GM21576 (cell line): ENCODE data around the gene WDFY2.
"Not testable (repeated sequence)": the region's sequence is repeated elsewhere in the genome, so short reads cannot be mapped to it uniquely, and the experiment has no call there.

Experiments
- ATAC-seq: cut with Tn5 transposase; IDR thresholded peaks from one replicate; pipeline ENCODE4 v1.9.1; 2021; ENCODE audit warnings: mild to moderate bottlenecking, moderate library complexity; ENCODE audit not compliant: unreplicated experiment

The WDFY2 gene, protein sequence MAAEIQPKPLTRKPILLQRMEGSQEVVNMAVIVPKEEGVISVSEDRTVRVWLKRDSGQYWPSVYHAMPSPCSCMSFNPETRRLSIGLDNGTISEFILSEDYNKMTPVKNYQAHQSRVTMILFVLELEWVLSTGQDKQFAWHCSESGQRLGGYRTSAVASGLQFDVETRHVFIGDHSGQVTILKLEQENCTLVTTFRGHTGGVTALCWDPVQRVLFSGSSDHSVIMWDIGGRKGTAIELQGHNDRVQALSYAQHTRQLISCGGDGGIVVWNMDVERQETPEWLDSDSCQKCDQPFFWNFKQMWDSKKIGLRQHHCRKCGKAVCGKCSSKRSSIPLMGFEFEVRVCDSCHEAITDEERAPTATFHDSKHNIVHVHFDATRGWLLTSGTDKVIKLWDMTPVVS

DNA sequence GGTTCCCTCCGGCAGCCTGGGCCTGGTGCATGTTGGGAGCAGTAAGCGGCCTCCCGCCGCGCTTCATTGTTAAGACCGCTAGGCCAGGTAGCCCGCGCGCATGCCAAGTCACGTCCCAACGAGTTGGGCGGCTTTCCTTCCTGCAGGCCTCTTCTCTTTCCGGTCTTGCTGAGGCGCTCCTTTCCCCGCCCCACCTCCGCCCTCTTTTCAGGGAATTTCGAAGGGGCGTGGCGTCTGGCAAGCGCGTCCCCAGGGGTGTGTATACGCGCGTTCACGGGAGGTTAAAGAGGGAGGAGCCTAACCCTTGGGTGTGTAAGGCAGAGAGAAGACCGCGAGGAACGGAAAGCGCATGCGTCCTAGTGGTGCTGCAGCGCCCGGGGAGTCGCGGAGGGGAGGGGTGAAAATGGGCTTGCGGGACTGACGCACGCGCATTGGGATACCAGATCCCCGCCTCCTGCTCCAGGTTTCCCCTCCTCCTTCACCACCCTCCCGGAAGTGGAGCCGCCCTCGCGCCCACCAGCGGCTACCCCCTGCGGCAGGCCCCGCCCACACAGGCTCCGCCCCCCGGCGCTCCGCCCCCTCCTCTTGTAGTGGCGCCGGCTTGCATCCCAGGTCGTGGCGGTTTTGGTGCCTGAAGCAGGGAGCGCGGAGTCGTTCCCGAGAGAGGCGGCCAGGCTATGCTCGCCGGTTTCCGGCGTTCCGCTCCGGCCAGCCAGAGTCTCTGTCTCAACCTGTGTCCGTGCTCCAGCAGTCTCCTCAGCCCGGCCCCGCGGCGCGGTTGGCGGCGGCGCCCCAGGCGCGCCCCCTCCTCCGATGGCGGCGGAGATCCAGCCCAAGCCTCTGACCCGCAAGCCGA lies at the start of gene WDFY2:
Gene WDFY2 (plus strand): TSS at position 588 of the 856 bp plus-strand sequence. CDS start 226 bp downstream, at position 814.
- ATAC-seq: peak; percentile 76

DNA sequence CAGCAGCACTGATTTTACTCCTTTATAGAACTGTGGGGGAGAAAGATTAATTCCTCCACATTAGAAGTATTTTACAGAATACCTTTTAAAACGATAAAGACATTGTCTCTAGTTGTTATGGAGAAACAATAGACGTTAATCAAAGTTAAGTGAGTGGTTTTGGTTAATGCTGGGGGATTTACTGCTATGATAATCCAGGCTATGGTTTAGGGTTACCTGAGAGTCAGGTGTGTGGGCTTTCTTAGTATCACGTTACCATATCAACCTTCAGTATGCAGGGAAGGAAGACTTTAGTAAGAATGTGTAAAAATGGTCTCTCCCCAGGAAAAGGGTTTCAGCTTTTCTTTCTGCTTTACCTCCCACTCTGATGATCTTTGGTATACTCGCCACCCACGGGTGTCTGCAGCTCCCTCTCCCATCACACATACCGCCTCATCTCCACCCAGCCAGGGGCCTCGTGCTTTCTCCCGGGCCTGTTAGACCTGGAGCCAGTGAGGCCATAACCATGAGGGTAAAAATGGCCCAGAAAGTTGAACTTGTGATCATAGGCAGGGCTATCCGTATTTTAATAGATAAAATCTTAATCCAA lies 45.6 kb upstream of the WDFY2 start:
- no peak for ATAC-seq

DNA sequence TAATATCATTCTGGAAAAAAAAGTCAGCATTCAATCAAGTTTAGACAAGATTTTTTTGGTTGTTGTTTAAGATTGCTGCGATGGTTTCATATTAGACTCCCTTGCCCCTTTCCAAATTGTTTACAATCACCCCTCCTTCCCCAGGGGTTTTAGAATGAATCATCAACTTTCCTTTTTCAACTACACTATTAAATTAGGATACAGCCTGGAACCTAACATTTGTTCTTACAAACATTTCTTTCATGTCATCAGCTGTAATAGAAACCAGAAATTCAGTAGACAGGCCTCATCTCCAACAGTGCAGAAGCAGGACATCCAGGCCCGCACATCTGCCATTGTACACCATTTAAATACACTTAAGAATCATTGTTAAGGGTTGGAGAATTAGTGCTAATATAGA lies 44.4 kb upstream of the WDFY2 start:
- ATAC-seq: no peak

DNA sequence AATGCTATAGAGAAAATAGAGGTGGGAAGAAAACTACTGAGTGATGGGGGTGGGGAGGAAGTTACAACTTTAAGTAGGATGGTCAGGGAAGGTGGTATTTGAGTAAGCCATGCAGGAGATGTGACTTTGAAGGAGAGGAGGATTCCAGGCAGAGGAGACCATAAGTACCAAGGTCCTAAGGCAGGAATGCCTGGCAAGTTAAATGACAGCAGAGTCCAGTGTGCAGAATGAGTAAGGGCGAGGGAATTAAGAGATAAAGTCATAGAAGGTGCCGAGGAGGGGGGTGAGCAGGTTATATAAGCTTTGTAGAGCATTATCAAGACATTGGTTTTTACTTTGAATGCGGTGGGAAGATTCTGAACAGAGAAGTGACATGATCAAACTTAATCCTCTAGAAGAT lies 43.2 kb upstream of the WDFY2 start:
- no peak for ATAC-seq

DNA sequence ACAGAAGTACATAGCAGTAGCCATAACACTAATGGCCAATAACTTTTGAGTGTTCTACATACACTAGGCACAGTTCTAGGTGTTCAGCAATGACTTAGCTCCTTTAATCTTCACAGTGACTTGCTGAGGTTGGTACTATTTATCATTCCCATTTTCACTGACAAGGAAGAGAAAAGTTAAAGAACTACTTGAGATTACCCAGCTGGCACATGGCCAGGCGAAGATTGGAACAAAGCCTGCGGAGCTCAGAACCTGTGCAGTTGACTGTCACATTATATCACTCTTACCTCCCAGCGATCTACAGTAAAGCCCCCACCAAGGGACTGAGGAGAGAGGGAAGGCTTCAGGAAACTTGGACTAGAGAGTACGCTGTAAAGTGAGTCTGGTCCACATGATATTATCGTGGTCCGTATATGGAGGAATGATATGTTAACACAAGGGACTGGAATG lies 42.4 kb upstream of the WDFY2 start:
- ATAC-seq: no peak

DNA sequence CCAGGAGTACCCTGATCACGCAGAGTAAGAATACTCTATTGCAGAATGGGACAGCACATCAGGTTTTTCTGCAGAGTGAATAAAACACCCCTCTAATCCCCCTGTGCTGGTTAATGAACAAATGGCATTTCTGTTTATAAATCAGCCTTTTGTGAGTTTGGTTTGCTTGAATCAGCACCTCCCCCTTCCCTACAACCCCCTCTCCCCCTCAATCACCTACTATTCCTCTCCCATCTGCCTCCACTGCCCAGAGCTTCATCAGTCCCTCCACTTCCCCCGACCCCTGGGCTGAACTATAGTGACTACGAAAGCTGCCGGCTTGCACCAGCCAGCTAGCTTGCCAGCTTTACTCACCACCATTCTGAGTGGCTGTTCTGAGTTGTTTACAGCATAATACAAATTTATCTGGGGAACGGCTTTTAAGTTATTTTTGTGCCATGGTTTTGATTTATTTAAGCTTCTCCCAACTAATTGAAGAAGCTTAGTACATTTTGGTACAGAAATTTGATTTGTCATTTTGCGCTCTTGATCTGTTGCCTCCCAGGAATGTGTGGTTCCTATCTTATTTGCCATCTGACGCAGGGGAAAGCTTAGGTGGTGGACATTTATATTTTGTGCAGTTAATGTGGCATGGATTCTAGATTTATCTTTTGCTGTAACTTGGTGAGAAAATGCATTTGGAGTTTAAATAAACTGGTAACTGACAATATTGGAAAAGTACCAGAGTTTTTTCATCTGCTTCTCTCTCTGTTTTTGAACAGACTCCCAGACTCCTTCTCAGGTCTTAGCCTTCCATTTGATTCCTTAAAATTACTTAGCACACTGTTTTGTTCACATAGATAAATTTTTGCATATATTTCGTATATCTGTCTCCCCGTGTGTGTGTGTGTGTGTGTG lies 41.7 kb upstream of the WDFY2 start:
- ATAC-seq: no peak

DNA sequence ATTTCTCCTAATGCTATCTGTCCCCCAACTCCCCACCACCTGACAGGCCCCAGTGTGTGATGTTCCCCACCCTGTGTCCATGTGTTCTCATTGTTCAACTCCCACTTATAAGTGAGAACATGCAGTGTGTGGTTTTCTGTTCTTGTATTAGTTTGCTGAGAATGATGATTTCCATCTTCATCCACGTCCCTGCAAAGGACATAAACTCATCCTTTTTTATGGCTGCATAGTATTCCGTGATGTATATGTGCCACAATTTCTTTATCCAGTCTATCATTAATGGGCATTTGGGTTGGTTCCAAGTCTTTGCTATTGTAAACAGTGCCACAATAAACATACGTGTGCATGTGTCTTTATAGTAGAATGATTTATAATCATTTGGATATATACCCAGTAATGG lies 38.8 kb upstream of the WDFY2 start:
- ATAC-seq: not testable (repeated sequence)

DNA sequence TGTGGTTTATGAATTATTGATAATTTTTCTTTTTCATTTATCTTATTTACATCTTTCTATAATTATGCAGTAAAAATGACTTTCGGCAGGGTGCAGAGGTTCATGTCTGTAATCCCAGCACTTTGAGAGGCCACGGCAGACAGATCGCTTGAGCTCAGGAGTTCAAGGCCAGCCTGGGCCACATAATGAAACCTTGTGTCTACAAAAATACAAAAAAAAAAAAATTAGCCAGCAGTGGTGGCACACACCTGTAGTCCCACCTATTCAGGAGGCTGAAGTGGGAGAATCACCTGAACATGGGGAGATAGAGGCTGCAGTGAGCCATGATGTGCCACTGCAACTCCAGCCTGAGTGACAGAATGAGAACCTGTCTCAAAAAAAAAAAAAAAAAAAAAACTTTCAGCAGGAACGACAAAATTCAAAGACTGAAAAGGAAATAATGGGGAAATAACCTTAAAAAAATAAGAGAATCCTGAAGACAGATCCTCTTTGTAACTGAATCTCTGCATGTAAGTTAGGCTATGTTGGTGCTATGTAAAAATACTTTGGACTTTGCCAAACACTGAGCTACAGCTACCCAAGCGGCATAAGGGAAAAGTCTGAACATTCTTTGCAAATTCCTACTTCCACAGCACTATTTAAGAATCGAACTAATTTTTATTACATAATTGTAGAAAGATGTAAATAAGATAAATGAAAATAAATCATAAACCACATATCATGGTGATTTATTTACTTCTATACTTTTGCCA lies 36.7 kb upstream of the WDFY2 start:
- ATAC-seq: no peak

DNA sequence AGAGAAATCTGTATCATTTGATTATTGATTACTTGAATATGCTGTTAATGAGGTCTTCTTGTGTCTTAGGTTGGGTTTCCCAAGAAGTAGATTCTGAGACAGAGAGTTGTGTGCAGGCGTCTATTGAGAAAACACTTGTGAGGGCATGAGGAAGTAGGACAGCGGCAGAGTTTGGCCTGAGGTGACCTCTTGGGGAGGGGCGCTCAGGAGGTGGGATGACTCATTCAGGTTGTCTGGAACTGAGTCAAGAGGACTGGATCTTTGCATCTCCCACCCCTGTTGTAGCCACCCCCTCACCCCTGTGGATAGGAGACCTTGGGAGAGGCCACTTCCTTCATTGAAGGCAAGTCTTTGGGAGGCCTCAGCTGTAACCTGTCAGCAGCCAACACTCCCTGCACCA lies 35.2 kb upstream of the WDFY2 start:
- ATAC-seq: peak; percentile 69

DNA sequence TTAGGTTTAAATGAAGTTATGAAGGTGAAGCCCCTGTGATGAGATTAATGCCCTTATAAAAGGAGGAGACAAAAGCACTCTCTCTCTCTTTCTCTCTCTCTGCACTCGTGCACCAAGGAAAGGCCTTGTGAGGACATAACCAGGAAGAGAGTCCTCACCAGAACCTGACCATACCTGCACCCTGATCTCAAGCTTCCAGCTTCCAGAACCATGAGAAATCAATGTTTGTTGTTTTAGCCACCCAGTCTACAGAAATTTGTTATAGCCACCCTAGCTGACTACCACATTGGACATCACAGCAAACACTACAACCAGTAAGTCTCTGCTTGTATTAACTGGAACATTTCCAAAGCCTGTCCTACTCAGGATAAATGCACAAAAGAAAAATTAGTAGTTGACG lies 34.7 kb upstream of the WDFY2 start:
- ATAC-seq: no peak

DNA sequence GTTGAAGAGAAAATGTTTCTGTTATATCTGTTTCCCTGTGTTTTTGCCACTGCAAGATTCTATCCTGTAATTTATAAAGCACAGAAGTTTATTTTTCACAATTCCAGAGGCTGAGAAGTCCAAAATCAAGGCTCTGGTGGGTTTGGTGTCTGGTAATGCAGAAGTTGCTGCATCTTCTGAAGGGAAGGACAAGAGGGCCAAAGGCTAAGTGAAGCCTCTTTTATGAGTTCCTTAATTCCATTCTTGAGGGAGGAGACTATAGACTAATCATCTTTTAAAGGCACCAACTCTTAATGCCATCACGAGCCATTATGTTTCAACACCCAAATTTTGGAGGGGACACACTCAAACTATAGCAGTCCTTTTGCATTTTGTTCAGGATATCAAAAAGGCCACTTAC lies 34.1 kb upstream of the WDFY2 start:
- no peak for ATAC-seq

DNA sequence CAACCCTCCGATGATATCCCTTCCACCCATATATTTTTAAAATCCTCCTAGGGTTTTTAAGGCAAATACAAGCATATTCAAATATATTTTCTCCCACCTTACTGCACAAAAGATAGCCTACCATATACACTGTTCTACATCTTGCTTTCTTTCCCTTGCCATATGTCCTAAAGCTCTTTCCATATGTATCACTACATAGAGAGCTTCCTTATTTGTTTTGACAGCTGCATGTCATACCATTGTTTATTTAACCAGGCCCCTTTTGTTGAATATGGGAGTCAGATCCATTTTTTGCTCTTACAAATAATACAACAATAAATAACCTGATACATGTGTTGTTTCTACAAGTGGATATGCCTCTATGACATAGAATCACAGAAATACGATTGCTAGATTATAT lies 32.8 kb upstream of the WDFY2 start:
- ATAC-seq: no peak

DNA sequence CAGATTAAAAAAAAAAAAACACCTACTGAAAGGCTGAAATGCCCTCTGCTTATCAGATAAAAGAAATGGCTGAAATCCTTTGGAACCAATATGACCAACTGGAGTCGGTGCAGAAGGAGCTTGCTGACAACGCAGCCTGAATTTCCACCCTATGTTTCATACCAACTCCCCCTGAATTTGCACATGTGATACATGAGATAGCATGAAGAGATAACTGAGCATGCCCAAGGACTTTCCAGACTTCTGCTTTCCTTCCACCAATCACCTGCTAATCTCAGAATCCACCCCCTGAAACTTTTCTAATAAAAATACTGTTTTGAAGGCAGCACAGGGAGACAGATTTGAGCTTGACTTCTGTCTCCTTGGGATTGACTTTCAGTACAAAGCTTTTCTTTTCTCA lies 32.2 kb upstream of the WDFY2 start:
- no peak for ATAC-seq

DNA sequence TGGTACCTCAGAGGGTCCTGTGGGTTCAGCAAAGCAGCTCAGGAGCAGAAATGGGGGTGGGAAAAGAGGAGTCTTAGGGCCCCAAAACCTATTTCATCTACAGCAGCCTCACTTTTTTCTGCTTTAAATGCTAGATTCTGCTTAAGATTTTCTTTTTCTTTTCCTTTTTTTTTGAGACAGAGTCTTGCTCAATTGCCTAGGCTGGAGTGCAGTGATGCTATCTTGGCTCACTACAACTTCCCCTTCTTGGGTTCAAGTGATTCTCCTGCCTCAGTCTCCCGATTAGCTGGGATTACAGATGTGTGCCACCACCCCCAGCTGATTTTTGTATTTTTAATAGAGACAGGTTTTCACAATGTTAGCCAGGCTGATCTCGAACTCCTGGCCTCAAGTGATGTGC lies 30.7 kb upstream of the WDFY2 start:
- no peak for ATAC-seq

DNA sequence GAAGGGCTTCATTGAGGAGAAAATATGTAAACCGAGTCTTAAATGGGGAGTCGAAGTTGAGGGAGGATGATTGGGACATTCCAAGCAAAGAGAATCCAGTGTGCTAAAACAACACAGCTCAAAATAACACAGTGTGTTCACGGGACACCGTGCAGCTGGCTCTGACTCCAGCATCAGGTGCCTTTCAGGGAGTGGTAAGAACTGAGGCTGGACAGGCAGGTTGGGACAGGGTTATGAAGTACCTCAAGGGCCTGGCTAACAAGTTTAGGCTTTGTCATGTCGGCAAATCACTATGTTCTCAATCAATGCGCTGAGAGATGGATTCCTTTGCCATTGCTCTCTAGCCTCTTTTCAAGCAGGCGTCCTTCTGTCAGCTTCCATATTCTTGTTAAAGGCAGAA lies 27.5 kb upstream of the WDFY2 start:
- no peak for ATAC-seq

DNA sequence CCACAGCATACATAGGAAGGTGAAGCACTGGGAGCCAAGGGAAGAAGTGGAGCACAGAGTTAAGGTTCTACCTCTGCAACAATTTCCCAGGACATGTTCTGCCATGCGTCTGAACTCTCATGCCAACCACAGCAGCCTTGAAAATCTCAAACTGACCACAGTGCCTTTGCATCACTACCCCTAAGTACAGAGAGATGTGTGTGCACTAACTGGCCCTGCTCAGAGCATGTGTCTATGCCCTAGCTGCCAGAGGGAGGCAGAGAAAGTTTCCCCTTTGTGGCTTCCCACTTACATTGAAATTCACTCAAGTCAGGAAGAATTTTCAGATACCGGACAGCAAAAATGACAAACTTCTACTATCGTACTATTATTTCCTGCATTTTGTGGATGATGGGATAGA lies 26.8 kb upstream of the WDFY2 start:
- no peak for ATAC-seq

DNA sequence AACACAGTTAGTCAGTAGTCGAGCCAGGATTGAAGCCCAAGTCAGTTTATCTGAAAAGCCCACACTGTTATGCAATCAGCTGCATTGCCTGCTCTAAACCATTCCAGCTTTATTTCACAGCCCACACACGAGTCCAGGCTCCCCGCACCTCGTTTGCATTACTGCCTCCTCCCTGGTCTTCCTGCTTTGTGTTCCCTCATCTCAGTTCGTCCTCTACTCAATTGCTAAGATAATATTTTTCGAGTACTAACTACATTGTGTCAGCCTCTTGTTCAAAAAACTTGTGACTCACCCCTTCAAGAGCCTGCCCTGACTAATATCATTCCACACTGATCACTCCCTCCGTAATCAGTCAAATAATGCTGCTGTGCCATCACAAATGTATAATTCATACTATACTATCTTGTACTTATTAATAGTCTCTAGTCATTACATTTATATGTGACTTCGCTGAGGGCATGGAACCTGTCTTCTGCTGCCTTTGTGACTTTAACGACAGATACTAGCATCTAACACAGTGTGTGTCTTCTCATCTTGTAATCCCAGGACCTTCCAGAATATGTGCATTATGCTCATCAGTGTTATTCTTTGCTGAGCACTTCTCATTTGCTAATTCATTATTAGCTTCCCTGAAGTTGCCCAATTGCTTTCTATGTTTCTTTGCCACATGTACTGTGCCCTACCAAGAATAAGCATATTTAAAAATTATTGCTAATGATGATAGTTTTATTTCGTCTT lies 26.2 kb upstream of the WDFY2 start:
- no peak for ATAC-seq

DNA sequence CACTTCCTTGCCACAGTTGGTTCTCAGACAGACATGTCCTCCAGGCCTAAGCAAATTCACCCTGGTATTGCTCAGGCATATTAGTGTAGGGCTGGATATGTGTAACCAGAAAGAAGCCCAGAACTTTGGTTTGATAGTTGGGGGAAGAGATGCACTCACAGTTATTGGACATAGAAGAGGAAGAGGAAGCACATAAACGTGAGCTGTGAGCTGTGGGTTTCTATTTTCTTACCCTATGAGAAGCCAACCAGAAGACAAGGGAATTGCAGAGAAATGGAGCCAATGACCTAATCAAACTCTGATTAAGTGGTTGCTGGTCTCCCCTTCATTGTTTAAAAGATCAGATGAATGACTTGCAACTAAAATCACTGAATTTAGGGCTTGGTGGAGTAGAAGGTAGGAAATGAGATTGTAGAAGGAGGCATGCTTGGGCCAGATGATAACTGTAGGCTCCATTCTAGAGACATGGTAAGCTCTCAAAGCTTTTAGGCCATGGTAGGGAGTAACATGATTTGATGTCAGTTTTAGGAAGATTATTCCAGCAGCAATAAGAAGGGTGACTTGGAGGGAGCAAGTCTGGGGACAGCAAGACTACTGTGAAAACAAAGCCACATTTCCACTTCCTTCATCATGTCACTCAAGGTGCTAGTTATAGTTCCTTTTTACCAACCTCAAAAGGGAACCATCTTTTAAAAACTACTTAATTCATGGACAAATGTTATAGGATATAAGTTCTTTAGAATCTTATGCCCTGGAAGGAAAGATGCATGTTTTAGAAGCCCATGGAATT lies 24.1 kb upstream of the WDFY2 start:
- no peak for ATAC-seq
